SK-N-SH treated with all-trans-retinoic acid at 6 μM for 48 hours (cell line): Measurements from ENCODE around the gene RGL3.

Source experiments
- ATAC-seq: fragments of 200-7000 bp; cut with Tn5 transposase; 3 replicates; pipeline ENCODE4 v1.9.1; 2020; ENCODE audit warnings: mild to moderate bottlenecking, moderate library complexity
- ARNTL ChIP-seq: fragments of 450-650 bp; formaldehyde crosslinking; IDR thresholded peaks from 2 replicates; pipeline ENCODE4 v1.5.0; 2020; ENCODE audit warnings: low read depth, mild to moderate bottlenecking, moderate library complexity, borderline replicate concordance
- BACH2 ChIP-seq: fragments of 250-450 bp; sonication (Bioruptor Pico); IDR thresholded peaks from 2 replicates; pipeline ENCODE4 v1.9.0; 2021; ENCODE audit warnings: mild to moderate bottlenecking, borderline replicate concordance
- CREB5 ChIP-seq: fragments of 250-450 bp; sonication (Bioruptor Pico); IDR thresholded peaks from 2 replicates; pipeline ENCODE4 v1.5.1; 2020; ENCODE audit warnings: low read depth, mild to moderate bottlenecking, moderate library complexity
- CSDC2 ChIP-seq: fragments of 250-450 bp; sonication (Bioruptor Pico); IDR thresholded peaks from 2 replicates; pipeline ENCODE4 v1.5.0; 2020; ENCODE audit warnings: mild to moderate bottlenecking, moderate library complexity
- CSRNP3 ChIP-seq: fragments of 250-450 bp; sonication (Bioruptor Pico); IDR thresholded peaks from 2 replicates; pipeline ENCODE4 v1.5.1; 2021; ENCODE audit warnings: mild to moderate bottlenecking, moderate library complexity
- ESRRG ChIP-seq: fragments of 250-450 bp; sonication (Bioruptor Pico); IDR thresholded peaks from 2 replicates; pipeline ENCODE4 v1.6.1; 2021; ENCODE audit warnings: mild to moderate bottlenecking
- GLIS3 ChIP-seq: fragments of 250-450 bp; sonication (Bioruptor Pico); IDR thresholded peaks from 2 replicates; pipeline ENCODE4 v1.5.0; 2020; ENCODE audit warnings: mild to moderate bottlenecking, moderate library complexity
- OSR1 ChIP-seq: fragments of 250-450 bp; sonication (Bioruptor Pico); IDR thresholded peaks from 2 replicates; pipeline ENCODE4 v1.8.0; 2022; ENCODE audit warnings: moderate library complexity, mild to moderate bottlenecking, inconsistent platforms
- RARB ChIP-seq: fragments of 250-450 bp; sonication (Bioruptor Pico); IDR thresholded peaks from 2 replicates; pipeline ENCODE4 v1.8.0; 2021; ENCODE audit warnings: mild to moderate bottlenecking, moderate library complexity
- TOX ChIP-seq: fragments of 250-450 bp; sonication (Bioruptor Pico); IDR thresholded peaks from 2 replicates; pipeline ENCODE4 v1.8.0; 2021; ENCODE audit warnings: mild to moderate bottlenecking, moderate library complexity, borderline replicate concordance
- ZC3H10 ChIP-seq: fragments of 250-450 bp; sonication (Bioruptor Pico); IDR thresholded peaks from 2 replicates; pipeline ENCODE4 v1.5.1; 2021; ENCODE audit warnings: mild to moderate bottlenecking, moderate library complexity
- ZFP3 ChIP-seq: fragments of 250-450 bp; sonication (Bioruptor Pico); IDR thresholded peaks from 2 replicates; pipeline ENCODE4 v1.5.0; 2020; ENCODE audit warnings: mild to moderate bottlenecking, moderate library complexity
- ZFP30 ChIP-seq: fragments of 450-650 bp; formaldehyde crosslinking; IDR thresholded peaks from 2 replicates; pipeline ENCODE4 v1.5.0; 2022; ENCODE audit warnings: mild to moderate bottlenecking, moderate library complexity
- ZNF565 ChIP-seq: fragments of 450-650 bp; formaldehyde crosslinking; conservative IDR thresholded peaks from 2 replicates; pipeline ENCODE4 v1.5.0; 2020; ENCODE audit warnings: low read depth, mild to moderate bottlenecking, moderate library complexity
- ZNF70 ChIP-seq: fragments of 450-650 bp; formaldehyde crosslinking; IDR thresholded peaks from 2 replicates; pipeline ENCODE4 v1.5.0; 2020; ENCODE audit warnings: mild to moderate bottlenecking, moderate library complexity
- ZNF8 ChIP-seq: fragments of 450-650 bp; formaldehyde crosslinking; IDR thresholded peaks from 2 replicates; pipeline ENCODE4 v1.5.0; 2020; ENCODE audit warnings: mild to moderate bottlenecking, moderate library complexity
- TF ChIP-seq, protein P1 (sequence below): fragments of 250-450 bp; sonication (Bioruptor Pico); IDR thresholded peaks from 2 replicates; pipeline ENCODE4 v1.5.0; 2020; ENCODE audit warnings: mild to moderate bottlenecking, moderate library complexity
- TF ChIP-seq, protein P2 (sequence below): fragments of 250-450 bp; sonication (Bioruptor Pico); IDR thresholded peaks from 2 replicates; pipeline ENCODE4 v1.8.0; 2020; ENCODE audit warnings: mild to moderate bottlenecking, moderate library complexity, borderline replicate concordance

RGL3 gene

DNA sequence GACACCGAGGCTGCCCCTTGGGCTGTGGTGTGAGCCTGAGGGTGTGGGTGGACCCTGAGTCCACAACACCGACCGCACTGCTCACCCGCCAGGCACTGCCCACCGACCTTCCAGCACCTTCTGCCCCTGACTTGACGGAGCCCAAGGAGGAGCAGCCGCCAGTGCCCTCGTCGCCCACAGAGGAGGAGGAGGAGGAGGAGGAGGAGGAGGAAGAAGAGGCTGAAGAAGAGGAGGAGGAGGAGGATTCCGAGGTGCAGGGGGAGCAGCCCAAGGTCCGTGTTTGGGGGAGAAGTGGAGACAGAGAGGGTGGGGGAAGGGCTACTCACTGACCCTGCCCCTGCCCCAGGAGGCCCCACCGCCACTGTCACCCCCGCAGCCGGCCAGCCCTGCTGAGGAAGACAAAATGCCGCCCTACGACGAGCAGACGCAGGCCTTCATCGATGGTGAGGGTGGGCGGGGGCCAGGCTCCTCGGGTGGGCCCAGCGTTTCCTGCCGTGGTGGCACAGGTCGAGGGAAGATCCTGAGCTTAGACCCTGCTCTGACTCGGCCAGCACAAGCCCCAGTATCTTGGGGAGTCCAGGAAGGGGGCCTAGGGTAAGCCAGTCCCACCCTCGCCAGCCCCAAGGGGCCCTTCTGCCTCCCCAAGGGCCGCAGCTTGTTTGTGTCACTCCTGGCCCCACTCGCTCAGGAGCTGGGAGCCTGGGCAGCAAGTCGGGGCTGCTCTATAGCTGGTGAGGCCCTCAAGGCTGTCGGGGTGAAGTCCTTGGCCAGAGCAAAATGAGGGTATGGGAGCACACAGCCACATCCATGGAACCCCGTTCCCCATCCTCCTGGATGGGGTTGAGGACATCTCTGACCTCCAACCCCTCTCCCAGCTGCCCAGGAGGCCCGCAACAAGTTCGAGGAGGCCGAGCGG is 28.5 kb upstream of the RGL3 start:
- no peak for ATAC-seq
- TF ChIP-seq RARB (CRISPR knock-in tag) = no peak
- TF ChIP-seq ZC3H10 (CRISPR knock-in tag) = no peak
- no peak for TF ChIP-seq OSR1
- no peak for TF ChIP-seq CSDC2 (CRISPR knock-in tag)
- TF ChIP-seq GLIS3 (CRISPR knock-in tag) = no peak
- no peak for TF ChIP-seq ESRRG (CRISPR knock-in tag)
- TF ChIP-seq CSRNP3 (CRISPR knock-in tag) = no peak
- TF ChIP-seq, all 23 proteins: peak for 0

DNA sequence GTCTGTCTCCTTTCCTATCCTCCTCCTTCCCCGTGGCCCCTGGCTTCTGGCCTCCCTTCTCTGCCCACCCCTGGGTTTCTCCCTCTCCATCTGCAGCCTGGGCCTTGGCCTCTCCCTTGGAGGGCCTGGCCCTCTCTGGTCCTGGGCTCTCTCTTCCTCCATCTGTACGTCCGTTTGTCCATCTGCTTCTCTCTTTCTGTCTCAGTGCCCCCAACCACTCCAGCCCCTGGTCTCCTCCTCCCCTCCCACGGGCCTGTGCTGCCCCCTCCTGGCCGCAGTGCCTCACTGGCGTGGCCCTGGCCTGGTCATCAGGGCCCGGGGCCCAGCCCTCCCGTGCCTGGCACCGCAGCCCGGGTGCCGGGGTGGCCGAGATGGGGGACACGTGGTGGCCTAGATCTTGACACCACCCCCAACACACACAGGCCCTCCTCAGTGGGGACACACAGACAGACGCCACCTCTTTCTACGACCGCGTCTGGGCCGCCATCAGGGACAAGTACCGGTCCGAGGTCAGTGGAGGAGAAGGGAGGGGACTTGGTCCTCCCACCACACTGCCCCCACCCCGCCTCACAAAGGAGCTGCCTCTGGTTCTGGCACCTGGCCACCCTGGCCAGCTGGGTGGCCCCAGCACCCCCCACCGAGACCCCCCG is 27.7 kb upstream of the RGL3 start:
- TF ChIP-seq ZFP3 = no peak
- ATAC-seq = peak; percentile 81

DNA sequence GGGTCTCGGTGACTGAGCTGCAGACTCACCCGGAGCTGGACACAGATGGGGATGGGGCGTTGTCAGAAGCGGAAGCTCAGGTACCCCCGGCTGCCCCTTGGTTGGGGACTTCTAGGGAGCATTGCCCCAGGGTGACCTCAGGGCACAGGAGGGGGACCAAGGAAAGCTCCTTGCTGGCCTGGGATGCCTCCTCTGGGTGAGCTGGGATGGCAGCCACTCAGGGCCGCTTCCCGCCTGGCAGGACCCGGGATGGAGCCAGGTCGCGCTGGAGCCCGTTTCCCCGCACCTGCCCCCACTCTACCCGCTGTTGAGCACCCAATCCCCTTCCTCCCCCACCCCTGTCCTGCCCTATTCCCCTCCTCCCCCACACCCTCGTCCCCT is 27.1 kb upstream of the RGL3 start:
- TF ChIP-seq ZC3H10 (CRISPR knock-in tag) = no peak
- TF ChIP-seq ZNF70 = no peak
- no peak for TF ChIP-seq GLIS3 (CRISPR knock-in tag)
- TF ChIP-seq ZFP30 (CRISPR knock-in tag) = no peak
- no peak for TF ChIP-seq ZFP3
- TF ChIP-seq BACH2 (CRISPR knock-in tag) = no peak
- no peak for TF ChIP-seq ZNF8 (CRISPR knock-in tag)
- no peak for TF ChIP-seq ZNF565
- TF ChIP-seq ARNTL (CRISPR knock-in tag) = no peak
- ATAC-seq = no peak

DNA sequence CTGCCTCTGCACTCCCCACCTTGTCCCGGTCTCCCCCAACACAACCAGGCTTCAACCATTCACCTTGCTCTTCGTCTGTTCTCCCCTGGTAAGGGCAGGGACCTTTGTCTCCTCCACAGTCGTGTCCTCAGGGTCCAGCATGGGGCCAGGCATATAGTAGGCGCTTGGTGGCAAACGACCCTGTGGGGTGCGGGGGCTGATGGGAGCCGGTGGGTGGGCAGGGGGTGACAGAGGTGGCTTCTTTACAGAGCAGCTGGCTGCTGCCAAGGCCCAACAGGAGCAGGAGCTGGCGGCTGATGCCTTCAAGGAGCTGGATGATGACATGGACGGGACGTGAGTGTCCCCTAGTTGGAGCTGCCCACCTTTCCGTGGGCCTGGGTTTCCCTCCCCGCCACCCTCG is 26.0 kb upstream of the RGL3 start:
- ATAC-seq = no peak
- TF ChIP-seq, protein P1, sequence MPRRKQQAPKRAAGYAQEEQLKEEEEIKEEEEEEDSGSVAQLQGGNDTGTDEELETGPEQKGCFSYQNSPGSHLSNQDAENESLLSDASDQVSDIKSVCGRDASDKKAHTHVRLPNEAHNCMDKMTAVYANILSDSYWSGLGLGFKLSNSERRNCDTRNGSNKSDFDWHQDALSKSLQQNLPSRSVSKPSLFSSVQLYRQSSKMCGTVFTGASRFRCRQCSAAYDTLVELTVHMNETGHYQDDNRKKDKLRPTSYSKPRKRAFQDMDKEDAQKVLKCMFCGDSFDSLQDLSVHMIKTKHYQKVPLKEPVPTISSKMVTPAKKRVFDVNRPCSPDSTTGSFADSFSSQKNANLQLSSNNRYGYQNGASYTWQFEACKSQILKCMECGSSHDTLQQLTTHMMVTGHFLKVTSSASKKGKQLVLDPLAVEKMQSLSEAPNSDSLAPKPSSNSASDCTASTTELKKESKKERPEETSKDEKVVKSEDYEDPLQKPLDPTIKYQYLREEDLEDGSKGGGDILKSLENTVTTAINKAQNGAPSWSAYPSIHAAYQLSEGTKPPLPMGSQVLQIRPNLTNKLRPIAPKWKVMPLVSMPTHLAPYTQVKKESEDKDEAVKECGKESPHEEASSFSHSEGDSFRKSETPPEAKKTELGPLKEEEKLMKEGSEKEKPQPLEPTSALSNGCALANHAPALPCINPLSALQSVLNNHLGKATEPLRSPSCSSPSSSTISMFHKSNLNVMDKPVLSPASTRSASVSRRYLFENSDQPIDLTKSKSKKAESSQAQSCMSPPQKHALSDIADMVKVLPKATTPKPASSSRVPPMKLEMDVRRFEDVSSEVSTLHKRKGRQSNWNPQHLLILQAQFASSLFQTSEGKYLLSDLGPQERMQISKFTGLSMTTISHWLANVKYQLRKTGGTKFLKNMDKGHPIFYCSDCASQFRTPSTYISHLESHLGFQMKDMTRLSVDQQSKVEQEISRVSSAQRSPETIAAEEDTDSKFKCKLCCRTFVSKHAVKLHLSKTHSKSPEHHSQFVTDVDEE (CRISPR knock-in tag) = no peak
- TF ChIP-seq TOX (CRISPR knock-in tag) (no peak), ESRRG (CRISPR knock-in tag) (no peak), CREB5 (no peak), GLIS3 (CRISPR knock-in tag) (no peak), ZNF8 (CRISPR knock-in tag) (no peak), CSRNP3 (CRISPR knock-in tag) (no peak), ARNTL (CRISPR knock-in tag) (no peak)
- TF ChIP-seq, protein P2, sequence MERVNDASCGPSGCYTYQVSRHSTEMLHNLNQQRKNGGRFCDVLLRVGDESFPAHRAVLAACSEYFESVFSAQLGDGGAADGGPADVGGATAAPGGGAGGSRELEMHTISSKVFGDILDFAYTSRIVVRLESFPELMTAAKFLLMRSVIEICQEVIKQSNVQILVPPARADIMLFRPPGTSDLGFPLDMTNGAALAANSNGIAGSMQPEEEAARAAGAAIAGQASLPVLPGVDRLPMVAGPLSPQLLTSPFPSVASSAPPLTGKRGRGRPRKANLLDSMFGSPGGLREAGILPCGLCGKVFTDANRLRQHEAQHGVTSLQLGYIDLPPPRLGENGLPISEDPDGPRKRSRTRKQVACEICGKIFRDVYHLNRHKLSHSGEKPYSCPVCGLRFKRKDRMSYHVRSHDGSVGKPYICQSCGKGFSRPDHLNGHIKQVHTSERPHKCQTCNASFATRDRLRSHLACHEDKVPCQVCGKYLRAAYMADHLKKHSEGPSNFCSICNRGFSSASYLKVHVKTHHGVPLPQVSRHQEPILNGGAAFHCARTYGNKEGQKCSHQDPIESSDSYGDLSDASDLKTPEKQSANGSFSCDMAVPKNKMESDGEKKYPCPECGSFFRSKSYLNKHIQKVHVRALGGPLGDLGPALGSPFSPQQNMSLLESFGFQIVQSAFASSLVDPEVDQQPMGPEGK (CRISPR knock-in tag) = no peak
- TF ChIP-seq, all 23 proteins: peak for 0
